HEK293 (cell line): ENCODE results near the gene CD68.

ENCODE experiments used
- GLI2 ChIP-seq: fragments of 450-650 bp; formaldehyde crosslinking; IDR thresholded peaks from 2 replicates; pipeline ENCODE4; 2017; ENCODE audit warnings: missing biosample characterization, missing genetic modification characterization, low read depth, borderline replicate concordance
- HOXC10 ChIP-seq: sonication (generic); formaldehyde crosslinking; IDR thresholded peaks from 2 replicates; pipeline ENCODE4 v1.8.1; 2023; ENCODE audit warnings: mild to moderate bottlenecking, missing genetic modification reagents
- MEIS1 ChIP-seq: sonication (generic); formaldehyde crosslinking; IDR thresholded peaks from 2 replicates; pipeline ENCODE4 v1.8.1; 2022; ENCODE audit warnings: missing genetic modification reagents, mild to moderate bottlenecking, borderline replicate concordance
- MYNN ChIP-seq: fragments of 450-650 bp; formaldehyde crosslinking; IDR thresholded peaks from 2 replicates; pipeline ENCODE4 v1.5.1; 2016; ENCODE audit warnings: missing biosample characterization, missing genetic modification characterization, borderline replicate concordance
- OSR2 ChIP-seq: fragments of 450-650 bp; formaldehyde crosslinking; IDR thresholded peaks from 2 replicates; pipeline ENCODE4 v1.5.1; 2016; ENCODE audit warnings: missing biosample characterization, missing genetic modification characterization
- YY1 ChIP-seq: fragments of 450-650 bp; formaldehyde crosslinking; IDR thresholded peaks from 2 replicates; pipeline ENCODE4 v1.5.1; 2018; ENCODE audit warnings: missing biosample characterization, missing genetic modification characterization
- ZBTB21 ChIP-seq: fragments of 450-650 bp; formaldehyde crosslinking; IDR thresholded peaks from 2 replicates; pipeline ENCODE4 v1.5.1; 2017; ENCODE audit warnings: missing biosample characterization, missing genetic modification characterization
- ZBTB8A ChIP-seq: fragments of 450-650 bp; formaldehyde crosslinking; IDR thresholded peaks from 2 replicates; pipeline ENCODE4 v1.5.1; 2016; ENCODE audit warnings: missing biosample characterization, missing genetic modification characterization
- ZNF146 ChIP-seq: fragments of 450-650 bp; formaldehyde crosslinking; IDR thresholded peaks from 2 replicates; pipeline ENCODE4 v1.5.1; 2016; ENCODE audit warnings: missing biosample characterization, missing genetic modification characterization
- ZNF202 ChIP-seq: fragments of 450-650 bp; formaldehyde crosslinking; IDR thresholded peaks from 2 replicates; pipeline ENCODE4 v1.5.1; 2016; ENCODE audit warnings: missing biosample characterization, missing genetic modification characterization, borderline replicate concordance
- ZNF211 ChIP-seq: fragments of 450-650 bp; formaldehyde crosslinking; IDR thresholded peaks from 2 replicates; pipeline ENCODE4 v1.5.1; 2016; ENCODE audit warnings: low read depth, missing biosample characterization, missing genetic modification characterization
- ZNF23 ChIP-seq: fragments of 450-650 bp; formaldehyde crosslinking; IDR thresholded peaks from 2 replicates; pipeline ENCODE4 v1.5.1; 2016; ENCODE audit warnings: missing biosample characterization, missing genetic modification characterization, borderline replicate concordance
- ZNF248 ChIP-seq: fragments of 450-650 bp; formaldehyde crosslinking; IDR thresholded peaks from 2 replicates; pipeline ENCODE4 v1.5.1; 2017; ENCODE audit warnings: missing biosample characterization, missing genetic modification characterization
- ZNF341 ChIP-seq: fragments of 450-650 bp; formaldehyde crosslinking; IDR thresholded peaks from 2 replicates; pipeline ENCODE4; 2016; ENCODE audit warnings: low read depth, missing biosample characterization, missing genetic modification characterization
- ZNF366 ChIP-seq: fragments of 450-650 bp; formaldehyde crosslinking; conservative IDR thresholded peaks from 2 replicates; pipeline ENCODE4 v1.5.1; 2016; ENCODE audit warnings: missing biosample characterization, missing genetic modification characterization
- ZNF391 ChIP-seq: fragments of 450-650 bp; formaldehyde crosslinking; IDR thresholded peaks from 2 replicates; pipeline ENCODE4 v1.5.1; 2016; ENCODE audit warnings: low read depth, missing biosample characterization, missing genetic modification characterization, borderline replicate concordance
- ZNF544 ChIP-seq: fragments of 450-650 bp; formaldehyde crosslinking; IDR thresholded peaks from 2 replicates; pipeline ENCODE4 v1.5.0; 2017; ENCODE audit warnings: missing biosample characterization, missing genetic modification characterization
- ZNF555 ChIP-seq: fragments of 450-650 bp; formaldehyde crosslinking; conservative IDR thresholded peaks from 2 replicates; pipeline ENCODE4 v1.5.1; 2017; ENCODE audit warnings: missing biosample characterization, mild to moderate bottlenecking, missing genetic modification characterization, inconsistent platforms
- ZNF585B ChIP-seq: fragments of 450-650 bp; formaldehyde crosslinking; IDR thresholded peaks from 2 replicates; pipeline ENCODE4 v1.5.1; 2016; ENCODE audit warnings: missing biosample characterization, missing genetic modification characterization
- ZNF623 ChIP-seq: fragments of 450-650 bp; formaldehyde crosslinking; IDR thresholded peaks from 2 replicates; pipeline ENCODE4 v1.5.1; 2016; ENCODE audit warnings: missing biosample characterization, missing genetic modification characterization
- ZNF701 ChIP-seq: fragments of 450-650 bp; formaldehyde crosslinking; IDR thresholded peaks from 2 replicates; pipeline ENCODE4 v1.5.1; 2016; ENCODE audit warnings: missing biosample characterization, missing genetic modification characterization
- ZNF76 ChIP-seq: fragments of 450-650 bp; formaldehyde crosslinking; IDR thresholded peaks from 2 replicates; pipeline ENCODE4; 2016; ENCODE audit warnings: low read depth, missing biosample characterization, missing genetic modification characterization, borderline replicate concordance
- ZNF830 ChIP-seq: fragments of 450-650 bp; IDR thresholded peaks from 2 replicates; pipeline ENCODE4 v1.5.0; 2018; ENCODE audit warnings: missing biosample characterization, missing genetic modification characterization, low read depth, mild to moderate bottlenecking, moderate library complexity
- TF ChIP-seq, protein P1 (sequence below): fragments of 450-650 bp; formaldehyde crosslinking; IDR thresholded peaks from 2 replicates; pipeline ENCODE4 v1.5.1; 2017; ENCODE audit warnings: missing biosample characterization, missing genetic modification characterization
- TF ChIP-seq, protein P2 (sequence below): fragments of 450-650 bp; formaldehyde crosslinking; conservative IDR thresholded peaks from 2 replicates; pipeline ENCODE4 v1.5.1; 2016; ENCODE audit warnings: low read depth, missing biosample characterization, missing genetic modification characterization
- TF ChIP-seq, protein P3 (sequence below): fragments of 450-650 bp; formaldehyde crosslinking; IDR thresholded peaks from 2 replicates; pipeline ENCODE4 v1.5.1; 2016; ENCODE audit warnings: missing biosample characterization, missing genetic modification characterization
- TF ChIP-seq, protein P4 (sequence below): fragments of 450-650 bp; formaldehyde crosslinking; conservative IDR thresholded peaks from 2 replicates; pipeline ENCODE4 v1.5.1; 2016; ENCODE audit warnings: low read depth, missing biosample characterization, missing genetic modification characterization

CD68 gene

DNA sequence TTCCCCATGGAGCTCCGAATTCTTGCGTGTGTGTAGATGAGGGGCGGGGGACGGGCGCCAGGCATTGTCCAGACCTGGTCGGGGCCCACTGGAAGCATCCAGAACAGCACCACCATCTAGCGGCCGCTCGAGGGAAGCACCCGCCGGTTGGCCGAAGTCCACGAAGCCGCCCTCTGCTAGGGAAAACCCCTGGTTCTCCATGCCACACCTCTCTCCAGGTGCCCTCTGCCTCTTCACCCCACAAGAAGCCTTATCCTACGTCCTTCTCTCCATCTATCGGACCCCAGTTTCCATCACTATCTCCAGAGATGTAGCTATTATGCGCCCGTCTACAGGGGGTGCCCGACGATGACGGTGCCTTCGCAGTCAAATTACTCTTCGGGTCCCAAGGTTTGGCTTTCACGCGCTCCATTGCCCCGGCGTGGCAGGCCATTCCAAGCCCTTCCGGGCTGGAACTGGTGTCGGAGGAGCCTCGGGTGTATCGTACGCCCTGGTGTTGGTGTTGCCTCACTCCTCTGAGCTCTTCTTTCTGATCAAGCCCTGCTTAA, 18.3 kb upstream of the CD68 start (continued):
- no peak for TF ChIP-seq ZNF585B (tag by site-specific recombination)
- TF ChIP-seq YY1 (tag by site-specific recombination), result no peak
- no peak for TF ChIP-seq ZNF202 (tag by site-specific recombination)
- TF ChIP-seq, protein P1, sequence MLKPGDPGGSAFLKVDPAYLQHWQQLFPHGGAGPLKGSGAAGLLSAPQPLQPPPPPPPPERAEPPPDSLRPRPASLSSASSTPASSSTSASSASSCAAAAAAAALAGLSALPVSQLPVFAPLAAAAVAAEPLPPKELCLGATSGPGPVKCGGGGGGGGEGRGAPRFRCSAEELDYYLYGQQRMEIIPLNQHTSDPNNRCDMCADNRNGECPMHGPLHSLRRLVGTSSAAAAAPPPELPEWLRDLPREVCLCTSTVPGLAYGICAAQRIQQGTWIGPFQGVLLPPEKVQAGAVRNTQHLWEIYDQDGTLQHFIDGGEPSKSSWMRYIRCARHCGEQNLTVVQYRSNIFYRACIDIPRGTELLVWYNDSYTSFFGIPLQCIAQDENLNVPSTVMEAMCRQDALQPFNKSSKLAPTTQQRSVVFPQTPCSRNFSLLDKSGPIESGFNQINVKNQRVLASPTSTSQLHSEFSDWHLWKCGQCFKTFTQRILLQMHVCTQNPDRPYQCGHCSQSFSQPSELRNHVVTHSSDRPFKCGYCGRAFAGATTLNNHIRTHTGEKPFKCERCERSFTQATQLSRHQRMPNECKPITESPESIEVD (tag by site-specific recombination), result no peak
- TF ChIP-seq, protein P2, sequence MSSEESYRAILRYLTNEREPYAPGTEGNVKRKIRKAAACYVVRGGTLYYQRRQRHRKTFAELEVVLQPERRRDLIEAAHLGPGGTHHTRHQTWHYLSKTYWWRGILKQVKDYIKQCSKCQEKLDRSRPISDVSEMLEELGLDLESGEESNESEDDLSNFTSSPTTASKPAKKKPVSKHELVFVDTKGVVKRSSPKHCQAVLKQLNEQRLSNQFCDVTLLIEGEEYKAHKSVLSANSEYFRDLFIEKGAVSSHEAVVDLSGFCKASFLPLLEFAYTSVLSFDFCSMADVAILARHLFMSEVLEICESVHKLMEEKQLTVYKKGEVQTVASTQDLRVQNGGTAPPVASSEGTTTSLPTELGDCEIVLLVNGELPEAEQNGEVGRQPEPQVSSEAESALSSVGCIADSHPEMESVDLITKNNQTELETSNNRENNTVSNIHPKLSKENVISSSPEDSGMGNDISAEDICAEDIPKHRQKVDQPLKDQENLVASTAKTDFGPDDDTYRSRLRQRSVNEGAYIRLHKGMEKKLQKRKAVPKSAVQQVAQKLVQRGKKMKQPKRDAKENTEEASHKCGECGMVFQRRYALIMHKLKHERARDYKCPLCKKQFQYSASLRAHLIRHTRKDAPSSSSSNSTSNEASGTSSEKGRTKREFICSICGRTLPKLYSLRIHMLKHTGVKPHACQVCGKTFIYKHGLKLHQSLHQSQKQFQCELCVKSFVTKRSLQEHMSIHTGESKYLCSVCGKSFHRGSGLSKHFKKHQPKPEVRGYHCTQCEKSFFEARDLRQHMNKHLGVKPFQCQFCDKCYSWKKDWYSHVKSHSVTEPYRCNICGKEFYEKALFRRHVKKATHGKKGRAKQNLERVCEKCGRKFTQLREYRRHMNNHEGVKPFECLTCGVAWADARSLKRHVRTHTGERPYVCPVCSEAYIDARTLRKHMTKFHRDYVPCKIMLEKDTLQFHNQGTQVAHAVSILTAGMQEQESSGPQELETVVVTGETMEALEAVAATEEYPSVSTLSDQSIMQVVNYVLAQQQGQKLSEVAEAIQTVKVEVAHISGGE, result peak; percentile 7; the same call in 1 of the 2 replicates
- TF ChIP-seq MEIS1 (CRISPR knock-in tag), result no peak
- TF ChIP-seq ZNF146, result no peak; the same call in 1 of the 2 replicates
- no peak for TF ChIP-seq HOXC10
- peak; percentile 65 for TF ChIP-seq ZBTB8A (tag by site-specific recombination)
- no peak for TF ChIP-seq ZNF830 (tag by site-specific recombination)
- TF ChIP-seq, protein P3, sequence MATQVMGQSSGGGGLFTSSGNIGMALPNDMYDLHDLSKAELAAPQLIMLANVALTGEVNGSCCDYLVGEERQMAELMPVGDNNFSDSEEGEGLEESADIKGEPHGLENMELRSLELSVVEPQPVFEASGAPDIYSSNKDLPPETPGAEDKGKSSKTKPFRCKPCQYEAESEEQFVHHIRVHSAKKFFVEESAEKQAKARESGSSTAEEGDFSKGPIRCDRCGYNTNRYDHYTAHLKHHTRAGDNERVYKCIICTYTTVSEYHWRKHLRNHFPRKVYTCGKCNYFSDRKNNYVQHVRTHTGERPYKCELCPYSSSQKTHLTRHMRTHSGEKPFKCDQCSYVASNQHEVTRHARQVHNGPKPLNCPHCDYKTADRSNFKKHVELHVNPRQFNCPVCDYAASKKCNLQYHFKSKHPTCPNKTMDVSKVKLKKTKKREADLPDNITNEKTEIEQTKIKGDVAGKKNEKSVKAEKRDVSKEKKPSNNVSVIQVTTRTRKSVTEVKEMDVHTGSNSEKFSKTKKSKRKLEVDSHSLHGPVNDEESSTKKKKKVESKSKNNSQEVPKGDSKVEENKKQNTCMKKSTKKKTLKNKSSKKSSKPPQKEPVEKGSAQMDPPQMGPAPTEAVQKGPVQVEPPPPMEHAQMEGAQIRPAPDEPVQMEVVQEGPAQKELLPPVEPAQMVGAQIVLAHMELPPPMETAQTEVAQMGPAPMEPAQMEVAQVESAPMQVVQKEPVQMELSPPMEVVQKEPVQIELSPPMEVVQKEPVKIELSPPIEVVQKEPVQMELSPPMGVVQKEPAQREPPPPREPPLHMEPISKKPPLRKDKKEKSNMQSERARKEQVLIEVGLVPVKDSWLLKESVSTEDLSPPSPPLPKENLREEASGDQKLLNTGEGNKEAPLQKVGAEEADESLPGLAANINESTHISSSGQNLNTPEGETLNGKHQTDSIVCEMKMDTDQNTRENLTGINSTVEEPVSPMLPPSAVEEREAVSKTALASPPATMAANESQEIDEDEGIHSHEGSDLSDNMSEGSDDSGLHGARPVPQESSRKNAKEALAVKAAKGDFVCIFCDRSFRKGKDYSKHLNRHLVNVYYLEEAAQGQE (tag by site-specific recombination), result peak; percentile 30; the same call in 1 of the 2 replicates
- no peak for TF ChIP-seq ZNF76 (tag by site-specific recombination)
- TF ChIP-seq ZNF211 (tag by site-specific recombination), result no peak
- TF ChIP-seq MYNN (tag by site-specific recombination), result no peak
- TF ChIP-seq ZNF366 (tag by site-specific recombination), result no peak
- no peak for TF ChIP-seq GLI2 (tag by site-specific recombination)
- TF ChIP-seq ZNF391, result no peak
- no peak for TF ChIP-seq OSR2 (tag by site-specific recombination)
- TF ChIP-seq ZNF701 (tag by site-specific recombination), result no peak
- TF ChIP-seq ZNF555 (tag by site-specific recombination), result no peak
- TF ChIP-seq ZNF623, result no peak
- TF ChIP-seq, protein P4, sequence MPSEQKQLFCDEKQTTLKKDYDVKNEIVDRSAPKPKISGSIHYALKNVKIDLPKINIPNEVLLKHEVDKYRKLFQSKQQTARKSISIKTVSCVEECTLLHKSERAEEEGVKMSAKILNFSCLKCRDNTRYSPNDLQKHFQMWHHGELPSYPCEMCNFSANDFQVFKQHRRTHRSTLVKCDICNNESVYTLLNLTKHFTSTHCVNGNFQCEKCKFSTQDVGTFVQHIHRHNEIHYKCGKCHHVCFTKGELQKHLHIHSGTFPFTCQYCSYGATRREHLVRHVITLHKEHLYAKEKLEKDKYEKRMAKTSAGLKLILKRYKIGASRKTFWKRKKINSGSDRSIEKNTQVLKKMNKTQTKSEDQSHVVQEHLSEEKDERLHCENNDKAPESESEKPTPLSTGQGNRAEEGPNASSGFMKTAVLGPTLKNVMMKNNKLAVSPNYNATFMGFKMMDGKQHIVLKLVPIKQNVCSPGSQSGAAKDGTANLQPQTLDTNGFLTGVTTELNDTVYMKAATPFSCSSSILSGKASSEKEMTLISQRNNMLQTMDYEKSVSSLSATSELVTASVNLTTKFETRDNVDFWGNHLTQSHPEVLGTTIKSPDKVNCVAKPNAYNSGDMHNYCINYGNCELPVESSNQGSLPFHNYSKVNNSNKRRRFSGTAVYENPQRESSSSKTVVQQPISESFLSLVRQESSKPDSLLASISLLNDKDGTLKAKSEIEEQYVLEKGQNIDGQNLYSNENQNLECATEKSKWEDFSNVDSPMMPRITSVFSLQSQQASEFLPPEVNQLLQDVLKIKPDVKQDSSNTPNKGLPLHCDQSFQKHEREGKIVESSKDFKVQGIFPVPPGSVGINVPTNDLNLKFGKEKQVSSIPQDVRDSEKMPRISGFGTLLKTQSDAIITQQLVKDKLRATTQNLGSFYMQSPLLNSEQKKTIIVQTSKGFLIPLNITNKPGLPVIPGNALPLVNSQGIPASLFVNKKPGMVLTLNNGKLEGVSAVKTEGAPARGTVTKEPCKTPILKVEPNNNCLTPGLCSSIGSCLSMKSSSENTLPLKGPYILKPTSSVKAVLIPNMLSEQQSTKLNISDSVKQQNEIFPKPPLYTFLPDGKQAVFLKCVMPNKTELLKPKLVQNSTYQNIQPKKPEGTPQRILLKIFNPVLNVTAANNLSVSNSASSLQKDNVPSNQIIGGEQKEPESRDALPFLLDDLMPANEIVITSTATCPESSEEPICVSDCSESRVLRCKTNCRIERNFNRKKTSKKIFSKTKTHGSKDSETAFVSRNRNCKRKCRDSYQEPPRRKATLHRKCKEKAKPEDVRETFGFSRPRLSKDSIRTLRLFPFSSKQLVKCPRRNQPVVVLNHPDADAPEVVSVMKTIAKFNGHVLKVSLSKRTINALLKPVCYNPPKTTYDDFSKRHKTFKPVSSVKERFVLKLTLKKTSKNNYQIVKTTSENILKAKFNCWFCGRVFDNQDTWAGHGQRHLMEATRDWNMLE (tag by site-specific recombination), result no peak
- no peak for TF ChIP-seq ZNF248 (tag by site-specific recombination)
- no peak for TF ChIP-seq ZNF23 (tag by site-specific recombination)
- peak; percentile 62; the same call in 1 of the 2 replicates for TF ChIP-seq ZNF341 (tag by site-specific recombination)
- TF ChIP-seq ZBTB21 (tag by site-specific recombination), result no peak
- no peak for TF ChIP-seq ZNF544
